Fibroblast of lung (primary cell): Measurements from ENCODE around the gene CBY2. TPM values are rescaled to one million over a fixed set of nuclear protein-coding genes. Genes with fewer than 3 reads are reported as not detected.
"Not testable (repeated sequence)": the region's sequence is repeated elsewhere in the genome, so short reads cannot be mapped to it uniquely, and the experiment has no call there.

Experiments used
- DNase-seq, 2 donors: peaks; one replicate each; pipeline versions ENCODE4 v3.0.0 to v3.0.0-alpha.2; 2010; ENCODE audit warnings: low read depth in 2 of 2
- H2AFZ ChIP-seq: 2 replicates; pipeline ENCODE4 v1.5.1; 2012; ENCODE audit warnings: low read length, control low read depth, inconsistent platforms
- H3K27ac ChIP-seq: 2 replicates; pipeline ENCODE4 v1.5.1; 2011; ENCODE audit warnings: low read length, control low read depth; ENCODE audit not compliant: insufficient read depth
- H3K27me3 ChIP-seq: 2 replicates; pipeline ENCODE4 v1.5.1; 2011; ENCODE audit warnings: mild to moderate bottlenecking, low read length; ENCODE audit not compliant: control insufficient read depth, insufficient read depth
- H3K36me3 ChIP-seq: 2 replicates; pipeline ENCODE4 v1.5.1; 2011; ENCODE audit warnings: low read length; ENCODE audit not compliant: control insufficient read depth, insufficient read depth
- H3K4me1 ChIP-seq: 2 replicates; pipeline ENCODE4 v1.5.1; 2011; ENCODE audit warnings: low read length; ENCODE audit not compliant: control insufficient read depth, insufficient read depth; ENCODE audit errors: extremely low read depth
- H3K4me2 ChIP-seq: 2 replicates; pipeline ENCODE4 v1.5.1; 2011; ENCODE audit warnings: low read length, control low read depth; ENCODE audit not compliant: insufficient read depth; ENCODE audit errors: extremely low read depth
- H3K4me3 ChIP-seq, 4 experiments: fragments of 200-600 bp in 1 of 4; sonication (generic) in 1 of 4; replicated peaks in 1 of 4; 2 replicates each; pipeline ENCODE4 v1.5.1; 2011 to 2016; ENCODE audit warnings: low read length in 4 of 4, low read depth in 3 of 4, mild to moderate bottlenecking in 3 of 4, control low read depth in 2 of 4, inconsistent platforms in 1 of 4, mixed read lengths in 1 of 4; ENCODE audit not compliant: insufficient read depth in 1 of 4; ENCODE audit errors: control extremely low read depth in 1 of 4
- H3K79me2 ChIP-seq: 2 replicates; pipeline ENCODE4 v1.5.1; 2012; ENCODE audit warnings: mild to moderate bottlenecking, low read length, inconsistent platforms; ENCODE audit not compliant: control insufficient read depth, insufficient read depth
- H3K9ac ChIP-seq: 2 replicates; pipeline ENCODE4 v1.5.1; 2011; ENCODE audit warnings: mild to moderate bottlenecking, low read length, control low read depth; ENCODE audit not compliant: insufficient read depth
- H3K9me3 ChIP-seq: 2 replicates; pipeline ENCODE4 v1.5.1; 2012; ENCODE audit warnings: low read depth, low read length; ENCODE audit not compliant: control insufficient read depth, insufficient read depth
- H4K20me1 ChIP-seq: 2 replicates; pipeline ENCODE4 v1.5.1; 2011; ENCODE audit warnings: low read length; ENCODE audit not compliant: control insufficient read depth, insufficient read depth; ENCODE audit errors: extremely low read depth
- CTCF ChIP-seq, 2 donors: IDR thresholded peaks in 1 of 2; conservative IDR thresholded peaks in 1 of 2; 1 replicate in 1 of 2; 2 replicates in 1 of 2; pipeline ENCODE4 v1.5.1; 2011 to 2012; ENCODE audit warnings: low read length in 2 of 2, control low read depth in 1 of 2, inconsistent platforms in 1 of 2, low read depth in 1 of 2, mild to moderate bottlenecking in 1 of 2
- EZH2 ChIP-seq: IDR thresholded peaks from 2 replicates; pipeline ENCODE4 v1.5.1; 2012; ENCODE audit warnings: low read length, control low read depth, mild to moderate bottlenecking; ENCODE audit errors: missing control alignments
- polyA plus RNA-seq, 2 donors: library from polyadenylated mRNA; depleted of rRNA in 1 of 2; stranded (reverse) in 1 of 2; unstranded in 1 of 2; fragments of >200 nt; gene quantifications; 2 replicates each; pipeline ENCODE4 v1.2.1, GENCODE V29; 2011 to 2012; ENCODE audit warnings: missing spikeins in 1 of 2
- total RNA-seq: library from RNA; depleted of rRNA; stranded (reverse); fragments of >200 nt; gene quantifications from 2 replicates; pipeline ENCODE4 v1.2.1, GENCODE V29; 2014

The CBY2 gene
- total and polyA plus RNA-seq, 2 donors (not counting 1 experiment from before 2014, with no cell fraction given) = not detected

- DNase-seq = no peak
- no peak overlapping the region for H3K4me3 ChIP-seq
- H3K9me3 ChIP-seq = no peaks in the 10 kb centered on the region
- no peak overlapping the region for H3K9ac ChIP-seq
- H3K27ac ChIP-seq = no peak overlapping the region
- H3K36me3 ChIP-seq = no peaks in the 10 kb centered on the region
- no peaks in the 10 kb centered on the region for H3K4me1 ChIP-seq
- no peaks in the 10 kb centered on the region for H4K20me1 ChIP-seq
- no peaks in the 10 kb centered on the region for H3K79me2 ChIP-seq
- H2AFZ ChIP-seq = no peak overlapping the region
- H3K27me3 ChIP-seq = peaks cover 6% of the 10 kb centered on the region
- TF ChIP-seq EZH2 (no peak), CTCF (conservative IDR thresholded peaks at IDR 0.05 in 1 of 2, IDR thresholded peaks at IDR 0.05 in 1 of 2; ENCODE audit: low read depth in 1 of 2, low read length in 2 of 2) (no peak)
- no peak overlapping the region for H3K4me2 ChIP-seq
Measured at GRCh38 chr13:45752510-45752909, 50.4 kb downstream of the CBY2 start.

- not testable (repeated sequence) for H3K36me3 ChIP-seq, H4K20me1 ChIP-seq, DNase-seq, H3K4me3 ChIP-seq, H3K9ac ChIP-seq, H3K4me2 ChIP-seq, H3K27me3 ChIP-seq, H2AFZ ChIP-seq, H3K9me3 ChIP-seq, H3K79me2 ChIP-seq, H3K4me1 ChIP-seq, H3K27ac ChIP-seq
Measured at GRCh38 chr13:45756498-45756897, 54.4 kb downstream of the CBY2 start.

- not testable (repeated sequence) for H3K9me3 ChIP-seq, H3K79me2 ChIP-seq, H3K36me3 ChIP-seq, H3K4me2 ChIP-seq, H3K4me1 ChIP-seq, DNase-seq, H3K4me3 ChIP-seq, H2AFZ ChIP-seq, H4K20me1 ChIP-seq, H3K27ac ChIP-seq, H3K27me3 ChIP-seq, H3K9ac ChIP-seq
Measured at GRCh38 chr13:45757589-45757988, 55.5 kb downstream of the CBY2 start.

GRCh38 chr13:45763419-45763818, 61.3 kb downstream of the CBY2 start:
- DNase-seq = no peak
- Histone ChIP-seq H3K36me3 (no peaks in the 10 kb centered on the region), H4K20me1 (no peaks in the 10 kb centered on the region), H3K27me3 (no peaks in the 10 kb centered on the region), H3K4me2 (no peak overlapping the region), H3K9me3 (no peaks in the 10 kb centered on the region), H3K9ac (no peak overlapping the region), H3K79me2 (no peaks in the 10 kb centered on the region), H2AFZ (no peak overlapping the region), H3K4me3 (no peak overlapping the region), H3K4me1 (no peaks in the 10 kb centered on the region), H3K27ac (no peak overlapping the region)
- TF ChIP-seq CTCF (conservative IDR thresholded peaks at IDR 0.05 in 1 of 2, IDR thresholded peaks at IDR 0.05 in 1 of 2; ENCODE audit: low read depth in 1 of 2, low read length in 2 of 2) (no peak), EZH2 (no peak)

Other genes with a start within 250 kb of the CBY2 start
- 32.4 and 37.5 TPM in 2 replicates for gene COG3, start 237.4 kb upstream of the CBY2 start, total RNA-seq
- 19.3 and 24.0 TPM in 2 replicates for gene COG3, start 237.4 kb upstream of the CBY2 start, polyA plus RNA-seq
- not detected in 2 replicates for gene ERICH6B, start 86.6 kb upstream of the CBY2 start, total RNA-seq
- not detected in 2 replicates for gene ERICH6B, start 86.6 kb upstream of the CBY2 start, polyA plus RNA-seq
- not detected in 2 replicates for gene SIAH3, start 149.4 kb downstream of the CBY2 start, total RNA-seq
- gene SIAH3, start 149.4 kb downstream of the CBY2 start, polyA plus RNA-seq = not detected in 2 replicates